GM21825 (cell line): Measurements from ENCODE around the gene TENM3.
"Not testable (repeated sequence)": the region's sequence is repeated elsewhere in the genome, so short reads cannot be mapped to it uniquely, and the experiment has no call there.

Source experiments
- ATAC-seq: cut with Tn5 transposase; IDR thresholded peaks from one replicate; pipeline ENCODE4 v1.9.1; 2021; ENCODE audit warnings: mild to moderate bottlenecking, moderate library complexity; ENCODE audit not compliant: unreplicated experiment

The TENM3 gene

DNA sequence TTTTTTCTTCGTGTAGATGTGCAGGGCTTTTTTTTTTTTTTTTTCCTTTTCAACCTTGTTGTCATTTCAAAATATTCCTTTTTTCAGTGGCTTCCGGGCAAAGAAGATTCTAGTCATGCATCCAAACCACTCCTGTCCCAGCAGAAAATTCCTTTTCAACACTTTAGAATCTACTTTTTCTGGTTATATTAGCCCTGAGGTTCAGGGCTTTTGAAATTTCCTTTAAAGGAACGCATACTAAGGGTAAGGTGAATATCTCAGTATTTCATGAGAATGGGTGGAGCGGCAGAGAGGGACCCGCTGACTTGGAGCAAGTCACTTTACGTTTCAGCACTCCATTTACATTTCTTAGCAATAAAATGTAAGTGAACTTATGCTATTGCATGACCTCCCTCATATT is 15.6 kb upstream of the TENM3 start:
- no peak for ATAC-seq

GRCh38 chr4:182228991-182229577 is 14.1 kb upstream of the TENM3 start:
- no peak for ATAC-seq

GRCh38 chr4:182230256-182230655 is 12.9 kb upstream of the TENM3 start:
- no peak for ATAC-seq

DNA sequence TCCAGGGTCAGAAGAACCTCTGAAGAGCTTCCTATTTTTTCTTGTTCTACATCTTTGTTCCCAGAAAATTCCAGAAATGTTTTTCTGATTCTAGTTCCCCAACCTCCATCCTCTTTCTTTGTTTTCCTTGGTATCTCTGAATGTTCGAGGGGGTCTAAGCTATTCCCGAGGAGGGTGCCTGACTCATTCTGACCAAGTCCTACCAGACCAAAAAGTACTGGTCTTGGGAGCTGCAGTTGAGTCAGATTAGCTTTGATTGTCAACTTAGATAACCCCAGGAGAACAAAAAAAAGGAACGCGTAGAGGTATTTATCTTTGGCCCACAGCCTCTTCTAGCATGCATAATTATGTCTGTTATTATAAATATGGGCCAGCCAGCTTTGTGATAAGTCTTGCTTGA is 12.1 kb upstream of the TENM3 start:
- no peak for ATAC-seq

GRCh38 chr4:182231496-182231895 is 11.7 kb upstream of the TENM3 start:
- ATAC-seq, result no peak

DNA sequence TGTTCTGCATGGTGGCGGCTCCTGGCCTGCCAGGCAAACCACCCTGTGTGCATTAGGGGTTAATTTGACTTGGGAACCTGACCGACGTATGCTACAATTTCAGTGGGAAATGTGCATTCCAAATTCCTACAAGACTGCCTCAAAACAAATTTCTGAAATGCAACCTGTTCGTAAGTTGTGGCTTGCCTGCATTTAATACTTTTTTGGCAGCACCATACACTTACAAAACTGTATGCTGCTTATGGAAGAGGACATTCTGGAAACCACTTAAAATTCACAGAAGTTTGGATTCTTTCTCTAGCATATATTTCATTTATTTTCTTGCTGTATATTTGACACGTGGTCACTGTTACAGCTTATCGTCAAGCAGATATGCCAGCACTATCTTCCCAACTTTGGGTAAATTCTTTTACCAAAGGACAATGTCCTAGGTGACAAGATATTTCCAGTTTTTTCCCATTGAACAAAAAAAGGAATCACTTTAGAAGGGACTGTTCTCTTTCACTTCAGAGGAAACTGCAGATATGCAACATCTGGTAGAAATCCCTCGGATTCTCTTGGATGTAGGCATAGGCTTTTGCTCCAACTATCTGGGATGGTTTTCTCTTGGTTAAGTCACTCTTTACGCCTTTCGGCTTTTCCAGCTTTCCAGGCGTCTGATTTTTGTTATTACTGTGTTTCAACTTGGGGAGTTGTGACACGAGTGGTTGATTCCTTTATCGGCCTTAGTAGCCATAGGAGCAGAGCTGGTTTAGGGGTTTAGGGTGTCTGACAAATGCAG is 9.7 kb upstream of the TENM3 start:
- no peak for ATAC-seq

- no peak for ATAC-seq
Measured at GRCh38 chr4:182235021-182235795, 8.0 kb upstream of the TENM3 start.

GRCh38 chr4:182236186-182236585 is 7.0 kb upstream of the TENM3 start:
- ATAC-seq, result no peak

DNA sequence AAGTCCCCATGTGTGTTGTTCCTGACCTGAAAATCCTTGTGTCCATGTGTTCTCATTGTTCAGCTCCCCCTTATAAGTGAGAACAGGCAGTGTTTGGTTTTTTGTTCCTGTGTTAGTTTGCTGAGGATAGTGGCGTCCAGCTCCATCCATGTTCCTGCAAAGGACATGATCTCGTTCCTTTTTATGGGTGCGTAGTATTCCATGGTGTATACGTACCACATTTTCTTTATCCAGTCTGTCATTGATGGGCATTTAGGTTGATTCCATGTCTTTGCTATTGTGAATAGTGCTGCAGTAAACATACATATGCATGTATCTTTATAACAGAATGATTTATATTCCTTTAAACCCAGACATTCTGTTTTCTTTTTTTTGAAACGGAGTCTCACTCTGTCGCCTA is 6.2 kb upstream of the TENM3 start:
- not testable (repeated sequence) for ATAC-seq

- ATAC-seq, result no peak
Measured at GRCh38 chr4:182238355-182238931, 4.8 kb upstream of the TENM3 start.

DNA sequence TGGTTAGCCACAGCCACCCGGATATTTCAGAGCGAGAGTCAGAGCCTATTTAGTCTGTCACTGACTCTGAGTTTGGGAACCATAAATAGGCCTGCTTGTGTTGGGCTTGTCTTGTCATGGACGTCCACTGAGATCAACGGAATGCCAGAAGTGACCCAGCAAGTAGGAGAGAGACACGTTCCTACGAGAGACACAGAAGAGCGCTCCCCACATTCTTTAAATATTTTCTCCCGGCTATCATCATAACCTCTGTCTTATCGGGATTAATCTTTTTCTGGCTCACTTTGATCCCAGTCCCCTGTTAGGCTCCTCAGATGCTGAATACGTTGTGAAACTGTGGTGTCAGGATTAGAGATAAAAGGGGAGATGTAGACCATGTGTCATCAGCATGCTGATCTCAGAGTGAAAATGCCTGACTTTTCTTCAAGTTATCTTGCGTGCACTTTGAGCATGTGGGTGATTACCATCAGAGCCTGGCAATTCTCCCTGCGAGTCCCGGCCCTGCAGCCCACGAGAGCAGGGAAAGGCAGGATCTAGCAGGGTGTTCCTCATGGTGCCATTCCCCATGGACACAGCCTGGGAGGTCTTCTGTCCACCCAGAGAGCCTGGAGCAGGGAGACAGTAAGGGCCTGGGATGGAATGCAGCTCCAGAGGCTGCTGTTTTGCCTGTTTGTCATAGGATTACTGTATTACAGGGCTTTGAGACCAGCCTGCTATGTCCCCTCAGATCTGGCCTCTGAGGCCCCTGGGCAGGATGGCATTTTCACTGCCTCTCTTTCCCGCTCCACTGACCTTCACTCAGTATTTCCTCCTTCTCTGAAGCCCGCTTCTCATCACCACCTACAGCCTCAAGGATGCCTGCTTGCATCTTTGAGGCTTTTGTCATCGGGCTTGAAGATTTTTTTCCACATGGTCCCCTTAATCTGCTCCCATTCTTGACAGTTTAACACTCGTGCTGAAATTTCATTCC is 2.8 kb upstream of the TENM3 start:
- no peak for ATAC-seq

- ATAC-seq, result not testable (repeated sequence)
Measured at GRCh38 chr4:182242260-182242659, 942 bp upstream of the TENM3 start.

DNA sequence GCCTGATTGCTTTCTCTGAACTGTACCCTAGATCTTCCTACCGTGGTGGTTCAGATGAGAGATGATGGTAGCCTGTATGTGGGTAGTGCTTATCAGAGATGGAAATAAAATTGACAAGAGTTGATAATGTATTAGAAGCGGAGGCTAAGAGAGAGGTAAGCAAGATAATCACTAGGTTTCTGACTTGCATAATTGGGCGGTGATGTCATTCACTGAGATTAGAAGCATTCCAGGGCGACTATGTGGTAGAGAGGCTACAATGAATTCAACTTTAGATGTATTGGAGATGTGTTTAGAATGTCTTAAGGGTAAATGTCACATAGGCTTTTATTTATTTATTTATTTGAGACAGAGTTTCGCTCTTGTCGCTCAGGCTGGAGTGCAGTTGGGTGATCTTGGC is 415 bp upstream of the TENM3 start:
- no peak for ATAC-seq

DNA sequence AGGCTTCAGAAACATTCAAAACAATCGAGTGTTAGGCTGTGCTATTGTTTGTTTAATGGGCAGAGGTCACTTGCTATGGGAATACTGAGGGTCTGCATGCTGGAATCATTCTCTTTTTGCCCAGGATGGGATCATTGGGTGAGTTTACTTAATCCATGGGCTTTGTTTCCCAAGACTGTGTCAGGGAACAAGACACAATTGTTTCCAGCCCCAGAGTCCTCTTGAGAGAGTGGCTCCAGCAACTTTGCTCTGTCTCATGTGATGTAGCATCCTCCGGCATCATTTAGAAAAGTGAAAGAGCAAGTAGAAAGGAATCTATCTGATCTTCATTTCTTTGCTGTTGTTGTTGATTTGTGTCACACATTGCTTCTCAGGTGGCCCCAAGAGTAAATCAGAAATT is 1.8 kb downstream of the TENM3 start:
- ATAC-seq, result no peak

GRCh38 chr4:182245541-182246215 is 2.5 kb downstream of the TENM3 start:
- ATAC-seq, result no peak

DNA sequence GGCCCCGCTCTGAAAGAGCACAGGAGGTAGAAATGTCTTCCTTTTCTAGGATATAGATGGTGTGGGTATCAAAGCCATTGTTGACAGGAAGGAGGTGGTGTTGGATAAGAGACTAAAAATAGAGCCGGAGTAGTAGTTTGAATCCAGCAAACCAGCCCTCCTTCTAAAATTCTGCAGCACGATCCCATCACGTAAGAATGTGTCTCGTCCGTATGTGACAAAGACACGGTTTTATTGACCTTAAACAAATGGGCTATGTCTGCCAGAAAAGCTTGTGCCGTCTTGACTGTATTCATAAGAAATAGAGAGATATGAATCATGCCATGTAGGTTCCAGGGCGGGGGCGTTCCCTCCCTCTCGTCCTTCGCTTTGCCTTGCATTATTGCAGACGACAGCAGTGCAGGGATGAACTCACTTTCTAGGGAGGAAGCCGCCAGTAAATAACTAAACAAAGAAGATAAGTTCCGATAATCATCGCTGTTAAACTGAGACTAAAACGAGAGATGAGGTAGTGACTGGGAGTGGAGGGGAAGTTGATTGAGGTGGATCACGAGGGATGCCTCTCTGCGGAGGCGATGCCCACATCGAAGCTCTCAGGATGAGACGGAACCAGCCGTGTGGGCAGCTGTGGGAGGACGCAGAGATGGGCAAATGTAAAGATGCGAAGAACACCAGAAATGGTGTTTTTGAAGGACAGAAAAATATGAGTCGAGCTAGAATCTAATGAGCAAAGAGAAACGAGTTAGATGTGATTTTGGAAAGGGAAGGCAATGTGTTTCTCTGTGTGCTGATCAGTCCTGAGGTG is 3.4 kb downstream of the TENM3 start:
- no peak for ATAC-seq

DNA sequence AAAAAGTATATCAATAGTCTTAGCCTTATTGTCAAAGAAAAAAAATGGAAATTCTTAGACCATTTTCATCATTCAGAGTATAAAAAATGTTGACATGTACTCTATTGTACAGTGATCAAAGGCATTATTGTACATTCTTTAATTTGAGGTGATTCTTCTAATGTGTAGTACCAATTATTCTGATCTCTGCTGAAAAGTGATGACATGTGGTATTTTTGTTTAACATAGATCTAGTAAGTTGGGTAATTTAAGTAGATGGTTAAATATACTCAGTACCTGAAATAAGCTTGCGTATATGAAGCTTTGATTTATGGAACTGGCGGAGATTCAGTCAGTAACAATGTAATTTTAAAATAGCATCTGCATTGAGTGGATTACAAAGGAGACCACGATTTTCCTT is 5.1 kb downstream of the TENM3 start:
- no peak for ATAC-seq

DNA sequence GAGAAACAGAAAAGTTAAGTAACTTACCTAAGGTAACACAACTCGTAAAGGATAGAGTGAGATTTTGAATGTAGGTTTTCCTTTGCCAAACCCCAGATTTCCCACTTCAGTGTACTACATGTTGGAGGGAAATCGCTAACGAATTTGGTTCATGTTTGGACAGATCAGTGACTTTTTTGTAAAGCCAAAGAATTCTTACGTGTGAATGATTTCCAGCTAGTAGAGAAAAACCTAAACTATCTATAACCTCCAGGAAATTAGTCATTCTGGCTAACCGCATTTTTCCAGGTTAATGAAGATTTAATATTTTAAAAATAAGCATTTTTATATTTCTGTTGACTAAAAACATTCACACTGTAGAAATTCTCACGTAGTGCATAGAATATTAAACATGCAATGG is 7.2 kb downstream of the TENM3 start:
- no peak for ATAC-seq

DNA sequence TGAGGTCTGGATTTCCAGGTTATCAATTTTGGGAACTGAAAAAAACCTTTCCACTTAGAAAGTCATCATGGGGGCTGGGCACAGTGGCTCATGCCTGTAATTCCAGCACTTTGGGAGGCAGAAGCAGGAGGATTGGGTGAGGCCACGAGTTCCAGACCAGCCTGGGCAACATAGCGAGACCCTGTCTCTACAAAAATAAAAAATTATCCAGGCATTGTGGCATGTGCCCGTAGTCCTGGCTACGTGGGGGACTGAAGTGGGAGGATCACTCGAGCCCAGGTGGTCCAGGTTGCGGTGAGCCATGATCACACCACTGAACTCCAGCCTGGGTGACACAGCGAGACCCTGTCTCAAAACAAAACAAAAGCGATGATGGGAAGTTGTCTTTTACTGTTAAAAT is 7.9 kb downstream of the TENM3 start:
- ATAC-seq, result no peak
